GM21390 (cell line): ENCODE data around the gene AGBL3.
"Not testable (repeated sequence)": the region's sequence is repeated elsewhere in the genome, so short reads cannot be mapped to it uniquely, and the experiment has no call there.

Source experiments
- ATAC-seq: cut with Tn5 transposase; IDR thresholded peaks from one replicate; pipeline ENCODE4 v1.9.1; 2021; ENCODE audit not compliant: unreplicated experiment

AGBL3 gene

DNA sequence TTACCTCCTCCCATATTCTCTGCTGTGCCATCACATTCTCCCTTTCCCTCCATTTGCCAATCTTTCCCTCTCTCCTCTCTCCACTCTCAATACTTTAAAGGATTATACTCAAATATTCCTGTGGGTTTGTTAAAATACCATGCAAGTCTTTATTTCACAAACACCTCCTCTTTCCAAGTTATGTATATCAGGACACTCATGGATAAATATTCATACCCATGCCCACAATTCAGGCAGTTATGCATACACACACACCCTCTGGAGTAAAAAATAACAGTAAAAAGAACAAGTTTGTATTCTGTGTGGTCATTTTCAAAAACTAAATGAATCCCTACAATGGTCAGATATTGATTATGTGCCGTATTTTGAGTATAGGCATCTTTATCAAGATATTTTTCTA is 88.2 kb downstream of the AGBL3 start:
- no peak for ATAC-seq

- ATAC-seq = no peak
Observed at GRCh38 chr7:135075716-135076115, 89.4 kb downstream of the AGBL3 start.

DNA sequence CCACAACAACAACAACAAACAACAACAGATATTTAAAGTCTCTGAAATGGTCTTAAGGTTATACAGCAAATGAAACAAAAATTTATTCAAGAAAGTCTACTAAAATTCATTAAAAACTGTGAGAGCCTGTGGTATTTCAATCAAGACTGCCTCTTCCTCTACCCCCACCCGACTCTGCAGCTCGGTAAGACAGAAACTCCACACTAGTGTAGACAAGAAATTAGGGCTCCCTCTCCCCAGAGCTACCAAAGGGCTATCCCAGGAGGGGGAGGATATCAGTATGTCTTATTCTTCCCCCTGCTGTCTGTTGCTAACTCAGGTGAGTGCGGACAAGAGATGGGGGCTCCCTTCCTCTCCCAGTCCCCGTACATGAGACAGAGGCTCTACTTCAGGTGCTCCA is 90.6 kb downstream of the AGBL3 start:
- ATAC-seq = no peak

DNA sequence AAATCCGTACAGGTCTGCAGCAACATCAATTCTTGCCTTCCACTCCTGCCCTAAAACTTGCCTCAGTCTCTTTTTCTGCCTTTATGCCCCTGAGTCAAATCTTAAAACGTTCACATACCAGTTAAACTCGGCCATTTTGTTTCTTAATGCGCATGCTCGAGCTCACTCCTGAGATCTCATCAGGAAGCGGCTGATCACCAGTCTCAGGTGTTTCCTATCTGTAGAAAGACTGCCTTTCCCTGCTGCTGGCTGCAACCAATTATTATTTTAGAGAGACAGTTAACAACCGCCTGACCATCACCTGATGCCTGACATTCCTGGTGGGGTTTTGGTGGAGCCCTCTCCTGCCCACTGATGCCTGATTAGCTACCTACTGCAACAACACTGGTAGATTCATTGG is 91.3 kb downstream of the AGBL3 start:
- no peak for ATAC-seq

GRCh38 chr7:135078051-135078450 is 91.7 kb downstream of the AGBL3 start:
- ATAC-seq = no peak

DNA sequence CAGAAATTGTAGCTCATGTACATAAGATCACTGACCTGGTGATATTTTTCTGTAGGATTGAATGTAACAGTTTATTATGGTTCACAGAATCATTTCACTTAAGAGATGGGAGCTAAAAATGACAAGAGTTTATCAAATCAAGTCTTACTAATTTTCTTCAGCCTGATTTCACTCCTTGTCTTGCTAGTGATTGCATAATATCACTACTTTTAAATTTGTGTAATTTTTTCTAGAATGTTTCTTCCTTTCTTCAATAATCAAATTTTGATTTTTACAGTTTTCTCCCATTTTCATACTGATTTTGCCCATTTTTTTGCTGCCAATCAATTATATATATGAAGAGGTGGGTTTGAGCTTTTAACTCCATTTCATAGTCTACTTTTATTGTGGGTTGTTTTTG is 92.8 kb downstream of the AGBL3 start:
- no peak for ATAC-seq

DNA sequence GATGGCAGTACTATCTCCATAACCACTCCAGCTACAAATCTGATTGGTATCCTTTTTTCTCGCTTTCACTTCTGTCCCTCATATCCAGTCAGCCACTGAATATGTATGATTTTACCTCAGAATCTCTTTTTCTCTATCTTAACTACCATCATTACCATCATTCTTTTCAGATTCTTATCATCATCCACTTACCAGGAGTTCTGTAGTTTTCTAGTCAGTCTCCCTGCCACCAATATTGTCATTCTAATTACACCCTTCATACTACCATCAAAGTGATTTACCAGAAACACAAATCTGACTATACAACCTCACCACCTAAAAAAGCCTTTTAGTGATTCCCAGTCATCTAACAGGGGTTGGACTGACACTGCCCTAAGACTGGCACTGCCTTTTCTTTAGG is 96.7 kb downstream of the AGBL3 start:
- ATAC-seq = no peak

GRCh38 chr7:135088566-135088965 is 102.3 kb downstream of the AGBL3 start:
- ATAC-seq = no peak

DNA sequence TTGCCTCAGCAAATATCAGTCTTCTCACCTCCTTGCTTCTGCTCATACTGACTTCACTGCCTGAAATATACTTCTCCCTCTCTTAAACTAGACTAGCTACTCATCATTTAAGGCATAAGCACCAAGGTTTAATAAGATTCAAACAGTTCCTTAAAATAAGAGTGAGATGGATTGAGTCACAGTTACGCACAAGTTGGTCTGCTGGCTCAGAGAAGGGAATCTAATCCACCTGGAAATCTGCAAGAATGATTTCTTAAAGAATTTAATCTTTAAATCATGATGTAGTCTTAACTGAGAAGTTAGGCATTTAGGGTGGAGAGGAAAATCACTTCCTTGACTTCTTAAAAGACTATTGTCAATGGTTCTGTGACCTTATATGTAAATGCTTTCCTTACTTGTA is 105.4 kb downstream of the AGBL3 start:
- no peak for ATAC-seq

- no peak for ATAC-seq
Observed at GRCh38 chr7:135094472-135095237, 108.3 kb downstream of the AGBL3 start.

DNA sequence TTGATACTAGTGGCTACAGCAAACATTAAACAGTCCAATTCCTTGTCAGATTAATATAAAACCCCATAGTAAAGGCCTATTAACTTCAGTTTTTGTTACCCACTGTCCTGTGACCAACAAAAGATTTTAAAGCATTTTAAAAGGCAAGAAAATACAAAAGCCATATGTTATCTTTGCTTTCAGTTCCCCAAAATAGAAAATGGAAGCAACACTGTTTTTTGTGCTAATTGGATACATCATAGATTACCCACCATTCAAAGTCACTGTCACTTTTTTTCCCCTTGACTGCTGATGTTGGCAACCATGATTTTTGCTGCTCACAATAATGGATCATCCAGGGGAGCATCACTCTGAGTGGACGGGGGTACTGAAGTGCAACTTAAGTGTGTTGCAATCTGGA is 109.1 kb downstream of the AGBL3 start:
- no peak for ATAC-seq

GRCh38 chr7:135098391-135098790 is 112.1 kb downstream of the AGBL3 start:
- ATAC-seq = no peak

DNA sequence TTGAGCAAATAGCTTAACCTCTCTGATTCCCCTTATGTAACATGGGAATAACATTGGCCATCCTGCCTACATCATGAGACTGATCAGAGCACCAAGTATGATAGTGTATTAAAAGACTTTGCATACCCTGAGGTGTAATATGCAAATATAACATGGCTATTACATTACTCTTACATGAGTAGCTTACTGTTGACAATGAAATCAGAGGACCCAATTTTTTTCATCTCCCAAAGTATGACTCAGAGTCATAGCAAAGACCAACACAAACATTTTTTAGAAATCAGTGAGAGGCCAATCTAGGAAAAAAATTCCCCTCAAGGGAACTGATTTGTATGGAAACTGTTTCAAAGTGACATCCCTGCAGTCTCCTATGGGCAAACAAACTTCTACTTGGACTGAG is 114.5 kb downstream of the AGBL3 start:
- no peak for ATAC-seq

GRCh38 chr7:135102372-135102771 is 116.1 kb downstream of the AGBL3 start:
- peak; percentile 97 for ATAC-seq

GRCh38 chr7:135109562-135109961 is 123.3 kb downstream of the AGBL3 start:
- no peak for ATAC-seq

GRCh38 chr7:135109976-135110375 is 123.7 kb downstream of the AGBL3 start:
- no peak for ATAC-seq

GRCh38 chr7:135111379-135111778 is 125.1 kb downstream of the AGBL3 start:
- ATAC-seq = no peak

DNA sequence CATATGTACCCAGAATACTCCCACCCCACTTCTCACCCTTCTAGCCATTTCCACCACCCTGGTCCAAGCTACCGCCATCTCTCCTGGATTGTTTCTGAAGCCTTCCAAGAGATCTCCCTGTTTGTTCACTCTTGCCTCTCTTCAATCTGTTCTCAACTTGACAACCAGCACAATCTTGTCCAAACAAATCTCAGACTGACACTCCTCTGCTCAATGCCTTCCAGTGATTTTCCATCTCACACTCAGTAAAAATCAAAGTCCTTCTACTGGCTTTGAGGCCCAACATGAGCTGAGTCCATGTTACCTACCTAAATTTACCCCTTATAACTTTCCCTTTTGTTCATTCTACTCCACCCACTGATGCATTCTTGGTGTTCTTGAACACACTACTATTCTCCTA is 128.3 kb downstream of the AGBL3 start:
- no peak for ATAC-seq

GRCh38 chr7:135117096-135117495 is 130.8 kb downstream of the AGBL3 start:
- no peak for ATAC-seq

GRCh38 chr7:135121868-135122267 is 135.6 kb downstream of the AGBL3 start:
- no peak for ATAC-seq

GRCh38 chr7:135124631-135125030 is 138.3 kb downstream of the AGBL3 start:
- ATAC-seq = not testable (repeated sequence)

GRCh38 chr7:135128931-135129330 is 142.6 kb downstream of the AGBL3 start:
- no peak for ATAC-seq

GRCh38 chr7:135129579-135129978 is 143.3 kb downstream of the AGBL3 start:
- no peak for ATAC-seq
